ENCODE results near the gene CREBL2. TPM values are rescaled to one million over a fixed set of nuclear protein-coding genes. Genes with fewer than 3 reads are reported as not detected.

Gene CREBL2
- total RNA-seq, 1 experiment from 2014 or later, result 17.3 TPM

GRCh38 chr12:12582895-12583303 lies 28.8 kb upstream of the CREBL2 start (continued):
- TF ChIP-seq, protein P1, sequence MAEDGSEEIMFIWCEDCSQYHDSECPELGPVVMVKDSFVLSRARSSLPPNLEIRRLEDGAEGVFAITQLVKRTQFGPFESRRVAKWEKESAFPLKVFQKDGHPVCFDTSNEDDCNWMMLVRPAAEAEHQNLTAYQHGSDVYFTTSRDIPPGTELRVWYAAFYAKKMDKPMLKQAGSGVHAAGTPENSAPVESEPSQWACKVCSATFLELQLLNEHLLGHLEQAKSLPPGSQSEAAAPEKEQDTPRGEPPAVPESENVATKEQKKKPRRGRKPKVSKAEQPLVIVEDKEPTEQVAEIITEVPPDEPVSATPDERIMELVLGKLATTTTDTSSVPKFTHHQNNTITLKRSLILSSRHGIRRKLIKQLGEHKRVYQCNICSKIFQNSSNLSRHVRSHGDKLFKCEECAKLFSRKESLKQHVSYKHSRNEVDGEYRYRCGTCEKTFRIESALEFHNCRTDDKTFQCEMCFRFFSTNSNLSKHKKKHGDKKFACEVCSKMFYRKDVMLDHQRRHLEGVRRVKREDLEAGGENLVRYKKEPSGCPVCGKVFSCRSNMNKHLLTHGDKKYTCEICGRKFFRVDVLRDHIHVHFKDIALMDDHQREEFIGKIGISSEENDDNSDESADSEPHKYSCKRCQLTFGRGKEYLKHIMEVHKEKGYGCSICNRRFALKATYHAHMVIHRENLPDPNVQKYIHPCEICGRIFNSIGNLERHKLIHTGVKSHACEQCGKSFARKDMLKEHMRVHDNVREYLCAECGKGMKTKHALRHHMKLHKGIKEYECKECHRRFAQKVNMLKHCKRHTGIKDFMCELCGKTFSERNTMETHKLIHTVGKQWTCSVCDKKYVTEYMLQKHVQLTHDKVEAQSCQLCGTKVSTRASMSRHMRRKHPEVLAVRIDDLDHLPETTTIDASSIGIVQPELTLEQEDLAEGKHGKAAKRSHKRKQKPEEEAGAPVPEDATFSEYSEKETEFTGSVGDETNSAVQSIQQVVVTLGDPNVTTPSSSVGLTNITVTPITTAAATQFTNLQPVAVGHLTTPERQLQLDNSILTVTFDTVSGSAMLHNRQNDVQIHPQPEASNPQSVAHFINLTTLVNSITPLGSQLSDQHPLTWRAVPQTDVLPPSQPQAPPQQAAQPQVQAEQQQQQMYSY (CRISPR knock-in tag; IDR thresholded peaks at IDR 0.05), result no peak
- TF ChIP-seq GABPB1 (CRISPR knock-in tag; IDR thresholded peaks at IDR 0.05) (no peak), ESRRA (CRISPR knock-in tag; IDR thresholded peaks at IDR 0.05; ENCODE audit: borderline replicate concordance) (no peak), ELF4 (CRISPR knock-in tag; IDR thresholded peaks at IDR 0.05; ENCODE audit: low read depth) (no peak), FOXJ3 (CRISPR knock-in tag; IDR thresholded peaks at IDR 0.05; ENCODE audit: borderline replicate concordance) (no peak), SMAD4 (CRISPR knock-in tag; IDR thresholded peaks at IDR 0.05) (no peak), ZSCAN18 (CRISPR knock-in tag; IDR thresholded peaks at IDR 0.05) (no peak)
- TF ChIP-seq, protein P2, sequence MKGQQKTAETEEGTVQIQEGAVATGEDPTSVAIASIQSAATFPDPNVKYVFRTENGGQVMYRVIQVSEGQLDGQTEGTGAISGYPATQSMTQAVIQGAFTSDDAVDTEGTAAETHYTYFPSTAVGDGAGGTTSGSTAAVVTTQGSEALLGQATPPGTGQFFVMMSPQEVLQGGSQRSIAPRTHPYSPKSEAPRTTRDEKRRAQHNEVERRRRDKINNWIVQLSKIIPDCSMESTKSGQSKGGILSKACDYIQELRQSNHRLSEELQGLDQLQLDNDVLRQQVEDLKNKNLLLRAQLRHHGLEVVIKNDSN (CRISPR knock-in tag; IDR thresholded peaks at IDR 0.05), result no peak
- TF ChIP-seq, protein P3, sequence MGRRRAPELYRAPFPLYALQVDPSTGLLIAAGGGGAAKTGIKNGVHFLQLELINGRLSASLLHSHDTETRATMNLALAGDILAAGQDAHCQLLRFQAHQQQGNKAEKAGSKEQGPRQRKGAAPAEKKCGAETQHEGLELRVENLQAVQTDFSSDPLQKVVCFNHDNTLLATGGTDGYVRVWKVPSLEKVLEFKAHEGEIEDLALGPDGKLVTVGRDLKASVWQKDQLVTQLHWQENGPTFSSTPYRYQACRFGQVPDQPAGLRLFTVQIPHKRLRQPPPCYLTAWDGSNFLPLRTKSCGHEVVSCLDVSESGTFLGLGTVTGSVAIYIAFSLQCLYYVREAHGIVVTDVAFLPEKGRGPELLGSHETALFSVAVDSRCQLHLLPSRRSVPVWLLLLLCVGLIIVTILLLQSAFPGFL (CRISPR knock-in tag; IDR thresholded peaks at IDR 0.05; ENCODE audit: borderline replicate concordance), result no peak

DNA sequence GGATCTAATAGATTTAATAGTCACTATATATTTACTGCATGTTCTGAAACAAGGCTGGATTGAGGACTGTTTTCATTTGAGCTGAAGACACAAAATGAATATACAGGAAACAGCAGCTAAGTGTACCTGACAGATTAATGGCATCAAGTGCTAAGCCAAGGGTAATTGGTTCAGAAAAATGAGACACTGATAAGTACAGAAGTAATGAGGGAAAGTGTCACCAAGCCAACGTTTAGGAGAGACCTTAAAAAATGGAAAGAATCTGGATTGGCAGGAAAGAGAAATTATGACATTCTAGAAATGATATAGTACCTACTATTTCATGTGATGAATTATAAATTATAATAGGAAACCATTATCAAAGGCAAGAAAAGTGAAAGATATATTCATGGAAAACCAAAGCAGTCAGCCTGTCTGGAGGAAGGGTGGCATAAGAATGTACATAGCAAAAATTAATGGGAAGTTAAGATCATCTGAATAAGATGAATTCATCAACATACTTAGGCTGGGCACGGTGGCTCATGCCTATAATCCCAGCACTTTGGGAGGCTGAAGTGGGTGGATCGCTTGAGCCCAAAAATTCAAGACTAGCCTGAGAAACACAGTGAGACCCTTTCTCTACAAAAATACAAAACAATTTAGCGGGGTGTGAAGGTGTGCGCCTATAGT lies 28.0 kb upstream of the CREBL2 start:
- Mint-ChIP-seq H3K4me1 (peaks cover 12% of the 10 kb centered on the region), H3K27me3 (ENCODE audit: low read depth) (no peaks in the 10 kb centered on the region), H3K9me3 (no peaks in the 10 kb centered on the region), H3K4me3 (no peak overlapping the region), H3K27ac (no peak overlapping the region), H3K36me3 (no peaks in the 10 kb centered on the region)
- ATAC-seq (no peak), DNase-seq (ENCODE audit: low spot score) (no peak)
- ChIA-PET CTCF (no interaction called here), POLR2A (no interaction called here)
- TF ChIP-seq KAT7 (CRISPR knock-in tag; IDR thresholded peaks at IDR 0.05; ENCODE audit: borderline replicate concordance) (no peak), SMAD4 (CRISPR knock-in tag; IDR thresholded peaks at IDR 0.05) (no peak), GTF2I (CRISPR knock-in tag; conservative IDR thresholded peaks at IDR 0.05) (no peak), ETV6 (CRISPR knock-in tag; IDR thresholded peaks at IDR 0.05) (no peak), FOXP1 (CRISPR knock-in tag; IDR thresholded peaks at IDR 0.05; ENCODE audit: borderline replicate concordance) (no peak), ZNF219 (CRISPR knock-in tag; IDR thresholded peaks at IDR 0.05; ENCODE audit: borderline replicate concordance) (no peak), ZNF232 (CRISPR knock-in tag; IDR thresholded peaks at IDR 0.05) (no peak), ATF1 (CRISPR knock-in tag; IDR thresholded peaks at IDR 0.05) (no peak), JUN (CRISPR knock-in tag; IDR thresholded peaks at IDR 0.05) (no peak), CREM (CRISPR knock-in tag; IDR thresholded peaks at IDR 0.05) (no peak), TEAD4 (CRISPR knock-in tag; IDR thresholded peaks at IDR 0.05) (no peak)
